ENCODE data around the gene GRM5.

GRM5 gene

DNA sequence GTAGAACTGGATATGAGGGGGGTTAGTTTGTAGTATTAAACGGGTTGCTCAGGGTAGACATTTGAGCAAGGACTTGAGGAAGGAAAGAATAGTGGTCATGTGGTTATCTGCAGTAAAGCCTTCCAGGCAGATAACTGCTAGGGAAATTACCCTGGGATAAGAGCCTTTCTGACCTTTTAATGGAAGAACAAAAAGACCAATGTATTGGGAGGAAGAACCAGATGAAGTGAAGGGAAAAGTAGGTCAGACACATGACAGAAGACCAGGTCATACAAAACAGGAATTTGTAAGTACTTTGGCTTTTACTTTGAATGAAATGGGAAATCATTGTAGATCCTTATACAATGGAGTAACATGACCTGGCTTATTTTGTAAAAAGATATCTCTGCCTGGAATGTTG lies 486.3 kb downstream of the GRM5 start:
- DNase-seq (ENCODE audit: low read depth) = no peak
- H3K4me3 ChIP-seq (ENCODE audit: low read depth, low read length) = no peak overlapping the region
- TF ChIP-seq, protein P1, sequence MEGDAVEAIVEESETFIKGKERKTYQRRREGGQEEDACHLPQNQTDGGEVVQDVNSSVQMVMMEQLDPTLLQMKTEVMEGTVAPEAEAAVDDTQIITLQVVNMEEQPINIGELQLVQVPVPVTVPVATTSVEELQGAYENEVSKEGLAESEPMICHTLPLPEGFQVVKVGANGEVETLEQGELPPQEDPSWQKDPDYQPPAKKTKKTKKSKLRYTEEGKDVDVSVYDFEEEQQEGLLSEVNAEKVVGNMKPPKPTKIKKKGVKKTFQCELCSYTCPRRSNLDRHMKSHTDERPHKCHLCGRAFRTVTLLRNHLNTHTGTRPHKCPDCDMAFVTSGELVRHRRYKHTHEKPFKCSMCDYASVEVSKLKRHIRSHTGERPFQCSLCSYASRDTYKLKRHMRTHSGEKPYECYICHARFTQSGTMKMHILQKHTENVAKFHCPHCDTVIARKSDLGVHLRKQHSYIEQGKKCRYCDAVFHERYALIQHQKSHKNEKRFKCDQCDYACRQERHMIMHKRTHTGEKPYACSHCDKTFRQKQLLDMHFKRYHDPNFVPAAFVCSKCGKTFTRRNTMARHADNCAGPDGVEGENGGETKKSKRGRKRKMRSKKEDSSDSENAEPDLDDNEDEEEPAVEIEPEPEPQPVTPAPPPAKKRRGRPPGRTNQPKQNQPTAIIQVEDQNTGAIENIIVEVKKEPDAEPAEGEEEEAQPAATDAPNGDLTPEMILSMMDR (IDR thresholded peaks at IDR 0.05; ENCODE audit: low read depth, low read length, missing control alignments) = no peak

DNA sequence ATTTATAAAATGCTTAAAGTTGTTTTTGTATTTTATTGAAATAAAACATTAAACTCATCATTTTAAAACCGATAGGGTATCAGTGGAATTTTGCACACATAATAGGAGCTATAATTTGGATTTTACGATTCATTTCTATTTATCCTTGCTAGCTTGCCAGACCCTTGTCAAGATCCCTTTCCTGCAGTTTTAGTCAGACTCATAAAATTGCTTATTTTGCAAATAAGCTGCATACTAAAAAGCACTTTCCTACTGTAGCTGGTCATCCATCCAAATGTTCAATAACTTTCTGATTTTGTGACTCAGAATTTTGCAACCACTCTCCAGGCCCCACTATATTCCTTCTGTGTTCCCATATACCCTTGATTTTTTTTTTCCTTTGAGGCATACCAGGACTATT lies 489.0 kb downstream of the GRM5 start:
- H3K4me3 ChIP-seq (ENCODE audit: low read depth, low read length) = no peak overlapping the region
- TF ChIP-seq, protein P1 (IDR thresholded peaks at IDR 0.05; ENCODE audit: low read depth, low read length, missing control alignments) = no peak
- no peak for DNase-seq (ENCODE audit: low read depth)

DNA sequence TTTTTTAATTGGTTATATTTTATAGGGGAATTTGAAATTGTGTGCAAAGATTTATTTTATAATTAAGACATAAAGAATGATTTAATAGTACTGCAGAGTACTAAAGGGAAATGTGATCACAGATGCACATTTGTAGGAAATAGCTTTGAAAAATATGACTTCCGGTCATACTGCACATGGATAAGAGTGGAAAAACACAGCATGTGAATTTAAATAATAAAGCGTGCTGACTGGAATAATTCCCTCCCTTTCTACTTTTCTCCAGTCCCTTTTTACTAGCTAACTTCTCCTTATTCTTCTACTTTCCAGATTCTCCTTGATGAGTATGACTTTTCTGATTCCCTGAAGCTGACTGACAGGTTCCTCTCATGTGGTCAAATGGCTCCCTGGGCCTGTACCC lies 489.9 kb downstream of the GRM5 start:
- TF ChIP-seq, protein P1 (IDR thresholded peaks at IDR 0.05; ENCODE audit: low read depth, low read length, missing control alignments) = no peak
- no peak overlapping the region for H3K4me3 ChIP-seq (ENCODE audit: low read depth, low read length)
- no peak for DNase-seq (ENCODE audit: low read depth)

DNA sequence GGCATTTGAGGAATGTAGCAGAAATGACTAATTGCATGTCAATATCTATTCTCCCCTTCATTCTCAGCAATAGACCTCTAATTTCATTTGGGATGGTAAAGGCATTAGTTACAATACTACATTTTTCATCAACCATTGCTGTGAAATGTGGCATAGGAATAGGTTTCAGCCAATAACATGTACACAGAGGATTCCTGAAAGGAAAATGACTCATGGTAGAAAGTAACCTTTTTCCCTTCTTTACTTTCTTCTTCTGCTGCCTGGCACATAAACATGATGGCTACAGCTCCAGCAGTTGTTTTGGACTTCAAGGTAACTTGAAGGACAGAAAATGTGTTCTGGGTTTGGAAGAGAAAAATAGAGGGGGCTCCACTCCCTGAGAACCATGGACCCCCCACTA lies 496.4 kb downstream of the GRM5 start:
- TF ChIP-seq, protein P1 (IDR thresholded peaks at IDR 0.05; ENCODE audit: low read depth, low read length, missing control alignments) = no peak
- DNase-seq (ENCODE audit: low read depth) = no peak
- H3K4me3 ChIP-seq (ENCODE audit: low read depth, low read length) = no peak overlapping the region

DNA sequence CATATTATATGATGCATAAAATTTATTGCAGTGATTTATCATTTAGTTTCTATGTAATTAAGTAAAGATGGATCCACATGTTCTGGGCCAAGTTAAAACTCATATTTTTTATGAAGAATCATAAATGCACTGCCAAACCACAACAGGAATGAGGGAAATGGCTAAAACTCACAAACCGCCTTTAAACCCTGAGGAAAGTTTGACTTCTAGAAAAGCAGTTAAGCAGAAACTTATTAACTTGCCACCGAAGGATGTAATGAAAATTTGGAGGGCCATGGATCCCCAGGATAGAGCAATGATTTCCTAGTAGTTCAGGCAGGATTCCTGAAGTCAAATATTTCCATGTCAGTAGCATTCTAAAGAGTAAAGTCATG lies 510.0 kb downstream of the GRM5 start:
- no peak for DNase-seq (ENCODE audit: low read depth)
- TF ChIP-seq, protein P1 (IDR thresholded peaks at IDR 0.05; ENCODE audit: low read depth, low read length, missing control alignments) = no peak
- H3K4me3 ChIP-seq (ENCODE audit: low read depth, low read length) = no peak overlapping the region

DNA sequence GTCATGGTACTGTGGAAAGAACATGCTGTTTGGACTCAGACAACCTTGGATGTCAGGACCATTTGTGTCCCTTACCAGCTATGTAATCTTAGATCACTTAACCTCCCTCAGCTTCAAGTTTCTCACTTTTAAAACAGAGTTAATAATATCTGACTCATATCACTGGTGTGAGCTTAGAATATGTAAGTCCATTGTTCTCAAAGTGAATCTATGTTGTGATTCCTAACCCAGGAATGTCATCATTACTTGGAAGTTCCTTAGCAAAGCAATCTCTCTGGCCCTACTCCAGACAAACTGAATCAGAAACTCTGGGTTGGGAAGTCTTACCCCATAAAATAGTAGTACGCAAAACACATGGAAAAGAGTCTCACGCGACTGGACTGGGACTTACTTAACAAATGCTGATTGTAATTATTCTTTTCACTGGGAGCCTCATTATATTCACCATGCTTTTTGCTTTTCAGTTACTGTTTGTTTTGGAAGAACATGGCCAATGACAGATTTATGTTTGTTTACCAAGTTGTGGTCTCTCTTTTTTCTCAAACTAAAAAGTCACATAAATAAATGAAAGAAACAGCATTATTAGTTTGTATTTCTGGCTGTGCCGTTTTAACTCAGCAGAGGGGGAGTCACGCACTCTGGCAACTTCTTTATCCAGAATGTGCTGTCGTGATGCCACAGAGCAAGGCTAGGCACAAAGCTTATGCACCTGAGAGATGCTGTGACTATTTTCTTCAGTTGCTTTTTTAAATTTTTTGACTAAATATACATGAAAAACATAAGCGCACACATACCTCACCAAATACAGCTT lies 510.6 kb downstream of the GRM5 start:
- TF ChIP-seq, protein P1 (IDR thresholded peaks at IDR 0.05; ENCODE audit: low read depth, low read length, missing control alignments) = no peak
- H3K4me3 ChIP-seq (ENCODE audit: low read depth, low read length) = no peak overlapping the region
- DNase-seq (ENCODE audit: low read depth) = no peak

DNA sequence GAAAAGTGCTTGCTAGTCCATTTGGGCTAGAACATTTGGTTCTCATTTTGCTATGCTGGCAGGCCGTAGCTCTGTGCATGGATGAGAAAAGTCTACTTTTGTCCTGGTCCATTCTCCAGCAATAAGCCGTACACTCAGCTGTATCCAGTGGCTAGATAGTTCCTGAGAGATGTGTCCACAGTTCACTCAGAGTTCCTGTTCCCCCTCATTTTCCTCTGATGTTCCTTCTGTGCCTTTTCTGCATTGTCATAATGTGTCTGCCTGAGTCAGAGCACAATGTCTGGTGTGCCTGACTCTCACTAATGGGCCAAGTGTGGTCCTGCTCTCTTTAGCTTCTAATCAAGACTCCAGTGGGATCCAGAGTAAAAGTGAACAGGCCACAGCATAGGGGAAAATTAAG lies 512.6 kb downstream of the GRM5 start:
- DNase-seq (ENCODE audit: low read depth) = no peak
- TF ChIP-seq, protein P1 (IDR thresholded peaks at IDR 0.05; ENCODE audit: low read depth, low read length, missing control alignments) = no peak
- H3K4me3 ChIP-seq (ENCODE audit: low read depth, low read length) = no peak overlapping the region

Measured in GM12864 (cell line).